Endothelial cell of umbilical vein (primary cell): Measurements from ENCODE around the gene LAPTM4A. TPM values are rescaled to one million over a fixed set of nuclear protein-coding genes. Genes with fewer than 3 reads are reported as not detected.

Experiments
- BruUV-seq: library from RNA; stranded (reverse); fragments of 400-500 nt; replicated peaks from 2 replicates; lab custom pipeline; 2021; lab: Mats Ljungman, UMichigan
- CTCF ChIA-PET: fragments of 300-600, 350-600 bp; sonication (Branson Sonifier 250); formaldehyde crosslinking; loops from one replicate; lab custom pipeline; 2021; ENCODE audit warnings: antibody characterized with exemption, inconsistent platforms; lab: Charles Lee
- POLR2A ChIA-PET: fragments of 300-600, 350-600 bp; sonication (Branson Sonifier 250); formaldehyde crosslinking; loops from one replicate; lab custom pipeline; 2021; ENCODE audit warnings: antibody characterized with exemption, inconsistent platforms; lab: Charles Lee
- DNase-seq: peaks from one replicate; pipeline ENCODE4 v3.0.0-alpha.2; 2011; ENCODE audit warnings: low read depth, low spot score
- FAIRE-seq: peaks from 2 replicates; lab custom pipeline; 2011; peaks lifted over from hg19 to GRCh38; lab: Jason Lieb, UNC
- H2AFZ ChIP-seq: 2 replicates; pipeline ENCODE4 v1.6.0; 2012; ENCODE audit warnings: low read depth, low read length, control low read depth, inconsistent platforms
- H3K27ac ChIP-seq: 2 replicates; pipeline ENCODE4 v1.5.1; 2011; ENCODE audit warnings: low read depth, mild to moderate bottlenecking, control low read depth, low read length, moderate library complexity; ENCODE audit not compliant: insufficient read depth
- H3K27me3 ChIP-seq, 2 experiments: 2 replicates each; pipeline versions ENCODE4 v1.6.0 to v1.6.1; 2011; ENCODE audit warnings: low read length in 2 of 2, mixed read lengths in 1 of 2; ENCODE audit not compliant: control insufficient read depth in 2 of 2, insufficient read depth in 2 of 2
- H3K36me3 ChIP-seq, 2 experiments: 2 replicates in 1 of 2; 3 replicates in 1 of 2; pipeline ENCODE4 v1.5.1; 2011; ENCODE audit warnings: low read length in 2 of 2, mild to moderate bottlenecking in 1 of 2, moderate library complexity in 1 of 2; ENCODE audit not compliant: control insufficient read depth in 2 of 2, insufficient read depth in 2 of 2; ENCODE audit errors: extremely low read depth in 1 of 2
- H3K4me1 ChIP-seq: 3 replicates; pipeline ENCODE4 v1.5.1; 2011; ENCODE audit warnings: mild to moderate bottlenecking, low read length; ENCODE audit not compliant: control insufficient read depth, insufficient read depth; ENCODE audit errors: extremely low read depth
- H3K4me2 ChIP-seq: 2 replicates; pipeline ENCODE4 v1.6.1; 2011; ENCODE audit warnings: low read length, control low read depth, mixed read lengths; ENCODE audit not compliant: insufficient read depth
- H3K4me3 ChIP-seq, 3 experiments: fragments of 200-600 bp in 1 of 3; sonication (generic), shearing (Covaris generic) in 1 of 3; replicated peaks in 1 of 3; 2 replicates each; pipeline ENCODE4 v1.5.1; 2011 to 2016; ENCODE audit warnings: control low read depth in 3 of 3, low read length in 3 of 3, mild to moderate bottlenecking in 2 of 3, inconsistent platforms in 1 of 3, low read depth in 1 of 3, moderate library complexity in 1 of 3; ENCODE audit not compliant: insufficient read depth in 1 of 3
- H3K79me2 ChIP-seq: 2 replicates; pipeline ENCODE4 v1.6.0; 2012; ENCODE audit warnings: low read length, inconsistent platforms; ENCODE audit not compliant: control insufficient read depth, insufficient read depth
- H3K9ac ChIP-seq: replicated peaks from 2 replicates; pipeline ENCODE3; 2011; ENCODE audit warnings: low read length, control low read depth; ENCODE audit not compliant: insufficient read depth; ENCODE audit errors: extremely low read depth
- H3K9me1 ChIP-seq: replicated peaks from 3 replicates; pipeline ENCODE4 v1.6.0; 2011; ENCODE audit warnings: mild to moderate bottlenecking, low read length; ENCODE audit not compliant: control insufficient read depth, insufficient read depth; ENCODE audit errors: extremely low read depth
- H3K9me3 ChIP-seq: replicated peaks from 2 replicates; pipeline ENCODE4 v1.5.1; 2012; ENCODE audit warnings: low read length, inconsistent platforms; ENCODE audit not compliant: control insufficient read depth, insufficient read depth
- H4K20me1 ChIP-seq: replicated peaks from 2 replicates; pipeline ENCODE3; 2011; ENCODE audit warnings: mild to moderate bottlenecking, low read length; ENCODE audit not compliant: control insufficient read depth, insufficient read depth; ENCODE audit errors: extremely low read depth
- CTCF ChIP-seq, 2 donors: IDR thresholded peaks; 1 replicate in 1 of 2; 2 replicates in 1 of 2; pipeline ENCODE4 v1.5.1; 2011; ENCODE audit warnings: low read length in 2 of 2, mild to moderate bottlenecking in 2 of 2, moderate library complexity in 2 of 2, control low read depth in 1 of 2, inconsistent platforms in 1 of 2, low read depth in 1 of 2; ENCODE audit not compliant: insufficient read depth in 1 of 2; ENCODE audit errors: extremely low read depth in 1 of 2
- EZH2 ChIP-seq: IDR thresholded peaks from 2 replicates; pipeline ENCODE4 v1.6.1; 2012; ENCODE audit warnings: borderline replicate concordance, low read depth, mild to moderate bottlenecking, moderate library complexity, low read length, inconsistent platforms; ENCODE audit not compliant: severe bottlenecking
- FOS ChIP-seq: IDR thresholded peaks from 2 replicates; pipeline ENCODE4 v1.6.1; 2011; ENCODE audit warnings: mild to moderate bottlenecking, low read length, moderate library complexity, borderline replicate concordance; ENCODE audit not compliant: insufficient read depth
- GATA2 ChIP-seq: IDR thresholded peaks from 2 replicates; pipeline ENCODE4 v1.7.0; 2011; ENCODE audit warnings: low read depth, mild to moderate bottlenecking, moderate library complexity, mixed read lengths, low read length; ENCODE audit not compliant: insufficient read length, insufficient read depth
- JUN ChIP-seq: IDR thresholded peaks from 2 replicates; pipeline ENCODE4 v1.6.1; 2011; ENCODE audit warnings: borderline replicate concordance, low read depth; ENCODE audit not compliant: insufficient read length, insufficient read depth
- MAX ChIP-seq: IDR thresholded peaks from 2 replicates; pipeline ENCODE4 v1.6.1; 2011; ENCODE audit not compliant: insufficient read depth, insufficient read length
- MYC ChIP-seq: IDR thresholded peaks from one replicate; pipeline ENCODE4 v1.6.1; 2011; ENCODE audit warnings: mild to moderate bottlenecking, low read depth, low read length
- POLR2A ChIP-seq: IDR thresholded peaks from 2 replicates; pipeline ENCODE4 v1.6.1; 2012; ENCODE audit warnings: low read depth, mild to moderate bottlenecking, control low read depth, low read length
- POLR2AphosphoS5 ChIP-seq: IDR thresholded peaks from 2 replicates; pipeline ENCODE4 v1.6.1; 2012; ENCODE audit warnings: low read depth, mild to moderate bottlenecking, control low read depth, low read length, moderate library complexity; ENCODE audit not compliant: insufficient read depth
- dilution Hi-C: fragments of 300-500 bp; cut with MboI; formaldehyde crosslinking; loops from one replicate; pipeline ENCODE4 v1.15.0; 2019; ENCODE audit warnings: low sequenced_read_pairs; ENCODE audit not compliant: extremely low pct_ligation_motif_present
- intact Hi-C: fragments of 100-400 bp; cut with micrococcal nuclease; formaldehyde crosslinking; loops from one replicate; pipeline ENCODE4 v1.10.0; 2022
- polyA plus RNA-seq, 4 experiments: library from polyadenylated mRNA; depleted of rRNA in 3 of 4; stranded (reverse) in 3 of 4; unstranded in 1 of 4; fragments of >200 nt; gene quantifications; 2 replicates each; pipeline versions ENCODE4 v1.2.1 to v1.2.3, GENCODE V29; 2011 to 2012; ENCODE audit warnings: missing spikeins in 1 of 4
- total RNA-seq: library from RNA; stranded (reverse); gene quantifications from 2 replicates; pipeline ENCODE4 v1.2.3, GENCODE V29; 2021

Gene LAPTM4A
- total and polyA plus RNA-seq, 2 donors (not counting 3 experiments of a cell fraction or from before 2014, with no cell fraction given) = 155 to 427 TPM

GRCh38 chr2:20021405-20022009, 29.9 kb downstream of the LAPTM4A start:
- Histone ChIP-seq H3K4me1 (peaks cover 7% of the 10 kb centered on the region), H3K36me3 (no peaks in the 10 kb centered on the region), H3K27ac (no peak overlapping the region), H3K4me3 (no peak overlapping the region), H3K4me2 (no peak overlapping the region), H3K9me1 (no peaks in the 10 kb centered on the region), H3K9me3 (no peaks in the 10 kb centered on the region), H3K79me2 (no peaks in the 10 kb centered on the region), H2AFZ (no peak overlapping the region), H4K20me1 (no peaks in the 10 kb centered on the region), H3K9ac (no peak overlapping the region), H3K27me3 (no peaks in the 10 kb centered on the region)
- TF ChIP-seq FOS (no peak), MAX (no peak), MYC (no peak), JUN (no peak), CTCF (IDR thresholded peaks at IDR 0.05; ENCODE audit: extremely low read depth in 1 of 2, insufficient read depth in 1 of 2, low read depth in 1 of 2, low read length in 2 of 2) (no peak), POLR2AphosphoS5 (no peak), EZH2 (no peak), POLR2A (no peak), GATA2 (no peak)
- FAIRE-seq (no peak), DNase-seq (no peak)
- ChIA-PET POLR2A (no interaction called here), CTCF (interaction anchor here (1.1 kb wide), 1 partner anchor 56 kb away, joined by 3 read pairs; no protein-coding TSS in a partner anchor)
- dilution Hi-C loops (no loop called here), intact Hi-C loops (no loop called here)
- no TSS peak for BruUV-seq
